ENCODE measurements around the gene SKP1.
"Not testable (repeated sequence)": the region's sequence is repeated elsewhere in the genome, so short reads cannot be mapped to it uniquely, and the experiment has no call there.

SKP1 gene

DNA sequence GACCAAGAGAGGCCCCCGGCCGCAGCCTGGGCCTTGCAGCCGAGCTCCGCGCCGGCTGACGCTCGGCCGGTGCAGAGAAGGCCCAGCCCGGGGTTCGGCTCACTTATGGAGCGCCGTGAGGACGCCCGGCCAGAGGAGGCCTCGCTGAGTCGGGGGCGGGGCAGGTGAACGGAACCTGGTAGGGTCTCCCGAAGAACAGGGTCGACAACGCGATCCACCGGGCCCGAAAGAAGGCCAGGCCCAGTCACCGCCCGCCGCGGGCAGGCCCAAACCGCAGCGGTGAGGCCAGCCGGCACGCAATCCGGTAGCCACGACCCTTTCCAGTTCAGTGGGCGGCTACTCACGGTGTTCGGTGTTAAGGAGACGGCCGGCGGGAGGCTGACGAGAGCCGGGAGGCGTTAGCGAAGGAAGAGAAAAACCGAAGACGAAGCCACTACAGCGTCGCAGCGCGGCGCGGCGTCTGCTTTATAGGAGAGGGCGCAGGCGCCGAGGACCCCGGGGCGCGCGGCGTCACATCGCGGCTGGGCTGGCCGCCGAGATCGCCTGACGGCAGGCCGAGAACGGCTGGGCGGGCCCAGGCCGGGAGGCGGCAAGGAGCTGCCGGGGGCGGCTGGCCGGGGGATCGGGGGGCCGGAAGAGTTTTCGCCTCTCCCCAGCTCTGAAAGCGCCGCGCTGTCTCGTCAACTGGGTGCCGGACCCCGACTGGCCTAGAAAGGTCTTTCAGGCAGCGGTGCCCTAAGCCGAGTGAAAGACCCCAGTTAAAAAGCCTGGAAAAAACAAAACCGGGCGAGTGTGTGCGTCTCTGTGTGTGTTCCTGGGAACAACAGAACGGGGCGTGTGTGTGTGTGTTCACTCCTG lies at the start of gene SKP1:
Gene SKP1 (minus strand): TSS at position 440 of the 858 bp plus-strand sequence. CDS start 2,928 bp downstream, outside the sequence.
- DNase-seq (ENCODE audit: low read depth, low spot score): peak; percentile 90

GRCh38 chr5:134225780-134226440 lies 49.2 kb upstream of the SKP1 start, which contains the start of gene PPP2CA:
TSS of gene PPP2CA (minus strand) at chr5:134226073. CDS start at chr5:134225861, 212 bp downstream.
- DNase-seq (ENCODE audit: low read depth, low spot score): peak; percentile 99

DNA sequence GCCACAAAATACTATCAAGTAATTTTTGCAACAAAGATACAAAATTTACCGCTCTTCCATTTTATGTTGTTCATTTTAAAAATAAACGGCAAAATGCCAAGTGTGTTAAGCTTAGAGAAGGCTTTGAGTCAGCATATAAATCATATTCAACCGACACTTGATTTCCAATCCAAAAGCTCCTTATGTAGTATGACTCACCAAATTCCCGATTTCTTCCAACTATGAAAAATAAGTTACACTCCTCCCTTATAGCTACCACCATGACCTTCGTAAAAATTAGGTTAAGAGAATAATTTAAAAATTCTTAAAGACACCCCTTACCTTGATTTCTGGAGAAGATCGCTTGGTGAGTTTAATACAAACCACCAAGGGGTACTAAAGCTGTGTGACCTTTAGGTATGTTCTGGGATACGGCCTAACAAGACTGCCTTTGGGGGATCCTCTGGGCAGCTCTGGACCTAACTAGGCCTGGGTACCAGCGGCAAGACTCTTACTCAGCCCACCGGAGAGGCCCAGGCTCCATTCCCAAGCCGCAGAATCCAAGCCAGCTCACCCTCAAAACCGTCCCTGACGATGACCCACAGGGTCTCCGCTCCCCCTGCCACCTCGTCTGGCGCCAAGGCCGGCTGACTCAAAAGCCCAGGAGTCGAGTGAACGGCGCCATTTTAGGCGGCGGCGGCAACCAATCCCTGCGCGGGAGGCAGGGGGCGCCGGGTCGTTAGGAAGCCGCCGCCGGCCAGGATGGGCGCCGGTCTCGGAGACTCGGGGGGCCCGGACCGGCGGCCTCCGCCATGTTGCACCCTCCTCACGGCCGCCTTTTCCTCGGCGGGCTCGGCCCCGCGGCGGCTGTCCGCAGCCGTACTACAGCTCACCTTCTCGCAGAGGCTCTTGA lies 48.4 kb upstream of the SKP1 start:
- DNase-seq (ENCODE audit: low read depth, low spot score): peak; percentile 85

- DNase-seq (ENCODE audit: low read depth, low spot score): no peak
These were observed 46.9 kb upstream of the SKP1 start for GRCh38 chr5:134223406-134224248.

DNA sequence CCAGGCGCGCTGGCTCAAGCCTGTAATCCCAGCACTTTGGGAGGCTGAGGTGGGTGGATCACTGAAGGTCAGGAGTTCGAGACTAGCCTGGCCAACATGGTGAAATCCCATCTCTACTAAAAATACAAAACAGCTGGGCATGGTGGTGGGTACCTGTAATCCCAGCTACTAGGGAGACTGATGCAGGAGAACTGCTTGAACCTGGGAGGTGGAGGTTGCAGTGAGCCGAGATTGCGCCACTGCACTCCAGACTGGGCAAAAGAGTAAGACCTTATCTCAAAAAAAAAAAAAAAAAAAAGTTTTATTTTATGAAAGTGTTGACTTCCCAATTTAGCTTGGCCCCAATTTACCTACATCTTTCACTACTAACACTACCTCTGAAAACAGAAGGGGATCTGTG lies 44.9 kb upstream of the SKP1 start:
- DNase-seq (ENCODE audit: low read depth, low spot score): not testable (repeated sequence)

DNA sequence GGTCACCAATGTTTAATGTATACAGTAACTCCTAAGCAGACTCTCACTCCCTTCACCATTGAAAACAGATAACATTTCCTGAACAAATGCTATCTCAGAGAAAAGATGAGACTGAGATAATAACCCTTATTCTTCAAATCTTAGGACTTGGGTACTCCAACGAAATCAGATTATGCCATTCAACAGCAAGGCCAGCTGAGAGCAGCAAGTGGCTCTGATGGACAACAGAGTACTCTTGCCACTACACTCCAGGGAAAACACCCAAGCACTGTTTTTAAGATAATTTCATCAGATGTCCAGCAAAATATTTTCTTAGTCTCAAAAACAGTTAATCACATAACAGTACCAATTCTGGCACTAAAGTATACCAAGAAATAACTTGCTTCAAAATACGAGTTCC lies 39.0 kb upstream of the SKP1 start:
- DNase-seq (ENCODE audit: low read depth, low spot score): no peak

DNA sequence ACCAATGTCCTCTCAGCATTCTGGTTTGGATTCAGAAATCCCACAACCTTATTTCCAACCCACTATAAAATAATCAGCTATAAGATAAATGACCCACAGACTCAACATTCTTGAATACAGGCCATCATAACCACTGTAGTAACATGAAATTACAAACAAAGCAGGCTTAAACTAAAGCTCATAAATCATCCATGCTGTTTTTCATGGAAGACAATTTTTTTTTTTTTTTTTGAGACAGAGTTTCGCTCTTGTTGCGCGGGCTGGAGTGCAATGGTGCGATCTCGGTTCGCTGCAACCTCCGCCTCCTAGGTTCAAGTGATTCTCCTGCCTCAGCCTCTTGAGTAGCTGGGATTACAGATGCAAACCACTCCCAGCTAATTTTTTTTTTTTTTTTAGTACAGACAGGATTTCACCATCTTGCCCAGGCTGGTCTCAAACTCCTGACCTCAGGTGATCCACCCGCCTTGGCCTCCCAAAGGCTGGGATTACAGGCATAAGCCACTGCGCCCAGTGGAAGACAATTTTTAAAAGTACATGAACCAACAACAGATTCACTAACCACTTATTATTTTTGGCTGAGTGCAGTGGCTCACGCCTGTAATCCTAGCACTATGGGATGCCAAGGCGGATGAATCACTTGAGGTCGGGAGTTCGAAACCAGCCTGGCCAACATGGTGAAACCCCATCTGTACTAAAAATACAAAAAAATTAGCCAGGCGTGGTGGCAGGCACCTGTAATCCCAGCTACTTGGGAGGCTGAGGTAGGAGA lies 34.7 kb upstream of the SKP1 start:
- DNase-seq (ENCODE audit: low read depth, low spot score): not testable (repeated sequence)

GRCh38 chr5:134209477-134210245 lies 32.9 kb upstream of the SKP1 start:
- no peak for DNase-seq (ENCODE audit: low read depth, low spot score)

GRCh38 chr5:134207696-134208095 lies 30.9 kb upstream of the SKP1 start:
- DNase-seq (ENCODE audit: low read depth, low spot score): no peak

DNA sequence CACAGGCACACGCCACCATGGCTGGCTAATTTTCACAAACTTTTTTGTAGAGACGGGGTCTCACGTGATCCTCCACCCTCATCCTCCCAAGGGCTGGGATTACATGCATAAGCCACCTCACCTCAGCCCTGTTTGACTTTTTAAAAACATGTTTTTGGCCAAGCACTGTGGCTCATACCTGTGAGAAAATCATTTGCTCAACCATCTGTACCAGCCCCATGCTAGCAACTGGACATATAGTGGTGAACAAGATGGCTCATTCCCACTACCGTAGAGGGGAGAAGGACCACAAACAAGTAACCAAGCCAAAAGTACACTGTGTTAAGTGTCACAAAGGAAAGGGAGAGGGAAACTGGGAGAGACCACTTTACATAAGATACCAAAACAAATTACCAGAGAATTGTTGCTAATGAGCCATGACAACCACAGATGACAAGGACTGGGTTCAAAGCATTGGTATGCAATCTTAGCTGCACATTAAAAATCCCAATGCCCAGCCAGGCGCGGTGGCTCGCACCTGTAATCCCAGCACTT lies 29.9 kb upstream of the SKP1 start:
- DNase-seq (ENCODE audit: low read depth, low spot score): no peak

DNA sequence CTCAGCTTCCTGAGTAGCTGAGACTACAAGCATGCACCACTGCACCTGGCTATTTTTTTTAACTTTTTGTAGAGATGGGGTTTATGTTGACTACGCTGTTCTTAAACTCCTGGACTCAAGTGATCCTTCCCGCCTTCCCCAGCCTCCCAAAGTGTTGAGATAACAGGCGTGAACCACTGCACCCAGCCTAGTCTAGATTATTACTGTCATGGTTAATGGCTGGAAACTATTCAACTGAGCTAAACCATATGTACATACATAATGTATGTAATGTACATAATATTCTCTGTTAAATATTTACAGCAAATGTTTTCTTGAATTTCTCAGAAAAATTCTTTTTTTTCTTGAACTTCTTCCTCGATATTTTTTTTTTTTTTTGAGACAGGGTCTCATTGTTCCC lies 27.8 kb upstream of the SKP1 start:
- no peak for DNase-seq (ENCODE audit: low read depth, low spot score)

DNA sequence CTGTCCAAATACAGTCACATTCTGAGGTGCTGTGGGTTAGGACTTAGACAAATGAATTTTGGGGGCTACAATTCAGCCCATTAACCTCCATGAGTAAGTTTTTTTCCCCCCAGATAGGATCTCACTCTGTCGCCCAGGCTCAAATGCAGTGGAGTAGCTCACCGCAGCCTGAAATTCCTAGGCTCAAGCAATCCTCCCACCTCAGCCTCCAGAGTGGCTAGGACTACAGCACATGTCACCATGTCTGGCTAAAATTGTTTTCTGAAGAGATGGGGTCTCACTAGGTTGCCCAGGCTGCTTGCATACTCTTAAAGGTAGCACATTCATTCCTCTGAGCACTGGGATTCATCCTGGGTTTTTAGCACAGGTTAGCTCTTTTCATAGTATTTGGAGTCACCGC lies 26.9 kb upstream of the SKP1 start:
- no peak for DNase-seq (ENCODE audit: low read depth, low spot score)

GRCh38 chr5:134195666-134196065 lies 18.9 kb upstream of the SKP1 start:
- DNase-seq (ENCODE audit: low read depth, low spot score): no peak

GRCh38 chr5:134189031-134189430 lies 12.3 kb upstream of the SKP1 start:
- DNase-seq (ENCODE audit: low read depth, low spot score): no peak

GRCh38 chr5:134188092-134188491 lies 11.3 kb upstream of the SKP1 start:
- DNase-seq (ENCODE audit: low read depth, low spot score): no peak

- peak; percentile 87 for DNase-seq (ENCODE audit: low read depth, low spot score)
These were observed 7.7 kb upstream of the SKP1 start for GRCh38 chr5:134184155-134185135.

GRCh38 chr5:134183481-134183880 lies 6.7 kb upstream of the SKP1 start:
- DNase-seq (ENCODE audit: low read depth, low spot score): no peak

- no peak for DNase-seq (ENCODE audit: low read depth, low spot score)
These were observed 1.3 kb upstream of the SKP1 start for GRCh38 chr5:134178096-134178419.

Data from ELF-1 (cell line).